ENCODE results near the gene DNAH10.

DNAH10 gene

DNA sequence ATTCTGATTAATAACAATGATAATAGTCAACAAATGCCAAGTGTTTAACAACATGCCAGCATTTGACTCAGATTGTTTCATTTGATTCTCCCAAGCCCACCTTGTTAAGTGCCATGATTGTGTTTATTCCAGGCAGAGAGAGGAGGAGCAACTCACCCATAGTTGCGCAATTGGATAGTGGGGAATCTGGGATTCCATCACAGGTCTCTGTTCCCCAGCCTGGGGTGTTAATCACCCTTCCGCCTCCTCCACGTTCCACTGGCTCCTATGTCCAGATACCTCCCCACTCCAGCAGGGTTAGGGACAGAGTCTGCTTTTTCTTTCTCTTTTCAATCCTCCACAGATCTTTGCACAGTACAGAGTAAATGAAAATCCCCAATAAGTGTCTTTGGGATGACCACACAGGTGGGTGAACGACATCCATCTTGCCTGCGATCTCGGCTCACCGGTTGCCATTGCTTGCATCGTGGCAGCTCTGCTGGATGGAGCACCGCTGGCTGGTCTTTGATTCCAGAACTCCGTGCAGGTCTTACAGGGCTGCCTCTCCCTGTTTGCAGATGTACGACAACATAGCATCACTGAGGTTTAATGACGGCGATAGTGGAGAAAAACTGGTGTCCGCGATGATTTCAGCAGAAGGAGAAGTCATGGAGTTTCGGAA lies 78.8 kb downstream of the DNAH10 start:
- DNase-seq (ENCODE audit: low read depth, low spot score), result no peak

DNA sequence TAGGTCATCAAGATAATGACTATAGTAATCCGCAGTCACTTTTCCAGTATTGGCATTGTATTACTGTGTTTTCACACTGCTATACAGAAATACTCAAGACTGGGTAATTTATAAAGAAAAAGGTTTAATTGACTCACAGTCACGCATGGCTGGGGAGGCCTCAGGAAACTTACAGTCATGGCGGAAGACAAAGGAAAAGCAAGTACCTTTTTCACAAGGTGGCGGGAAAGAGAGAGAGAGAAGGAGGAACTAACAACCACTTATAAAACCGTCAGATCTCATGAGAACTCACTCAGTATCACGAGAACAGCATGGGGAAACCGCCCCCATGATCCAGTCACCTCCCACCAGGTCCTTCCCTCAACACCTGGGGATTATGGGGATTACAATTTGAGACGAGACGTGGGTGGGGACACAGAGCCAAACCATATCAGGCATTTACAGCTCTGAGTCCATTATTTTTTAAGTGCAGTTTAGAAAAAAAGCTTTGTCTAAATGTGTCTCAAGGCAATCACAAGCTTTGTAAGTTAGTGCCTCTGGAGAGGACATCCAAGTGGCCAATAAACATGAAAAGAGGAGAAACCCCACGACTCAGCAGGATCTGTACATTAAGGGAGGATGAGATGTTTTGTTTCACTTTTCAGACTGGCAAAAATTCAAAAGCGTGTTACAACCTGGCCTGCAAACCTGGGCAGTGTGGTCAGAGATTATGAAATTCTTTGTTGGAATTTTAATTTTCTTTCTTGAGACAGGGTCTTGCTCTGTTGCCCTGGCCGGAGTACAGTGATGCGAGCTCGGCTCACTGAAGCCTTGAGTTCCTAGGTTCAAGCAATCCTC lies 82.0 kb downstream of the DNAH10 start:
- no peak for DNase-seq (ENCODE audit: low read depth, low spot score)

DNA sequence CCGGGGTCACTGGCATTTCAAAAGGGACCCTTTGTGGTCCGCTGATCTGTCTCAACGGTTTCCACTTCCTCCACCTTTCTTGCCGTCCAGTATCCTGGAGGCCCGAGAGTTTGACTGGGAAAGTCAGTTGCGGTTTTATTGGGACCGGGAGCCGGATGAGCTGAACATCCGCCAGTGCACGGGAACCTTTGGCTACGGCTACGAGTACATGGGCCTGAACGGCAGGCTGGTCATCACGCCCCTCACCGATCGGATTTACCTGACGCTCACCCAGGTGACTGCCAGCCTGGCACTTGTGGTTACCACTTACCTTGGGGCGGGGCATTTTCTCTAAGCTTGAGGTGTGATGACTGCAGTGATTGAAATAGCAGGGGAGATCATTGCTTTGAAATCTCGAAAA lies 83.8 kb downstream of the DNAH10 start:
- no peak for DNase-seq (ENCODE audit: low read depth, low spot score)

DNA sequence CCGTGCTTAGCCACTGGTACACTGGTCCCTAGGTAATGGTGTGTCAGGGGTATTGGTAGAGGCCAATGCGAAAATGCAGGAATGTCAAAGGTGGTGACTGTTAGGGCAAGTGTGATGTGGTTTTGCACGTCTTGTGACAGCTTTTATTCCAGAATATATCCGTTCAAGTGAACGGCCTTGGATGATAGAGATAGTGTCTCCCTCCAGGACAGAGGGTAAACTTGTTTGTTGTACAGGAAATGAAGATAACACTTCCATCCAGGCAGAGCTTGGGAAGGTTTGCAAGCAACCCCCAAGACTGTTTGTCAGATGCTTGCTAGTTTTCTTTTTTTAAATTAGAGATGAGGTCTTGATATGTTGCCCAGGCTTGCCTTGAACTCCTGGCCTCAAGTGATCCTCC lies 84.2 kb downstream of the DNAH10 start:
- DNase-seq (ENCODE audit: low read depth, low spot score), result no peak

DNA sequence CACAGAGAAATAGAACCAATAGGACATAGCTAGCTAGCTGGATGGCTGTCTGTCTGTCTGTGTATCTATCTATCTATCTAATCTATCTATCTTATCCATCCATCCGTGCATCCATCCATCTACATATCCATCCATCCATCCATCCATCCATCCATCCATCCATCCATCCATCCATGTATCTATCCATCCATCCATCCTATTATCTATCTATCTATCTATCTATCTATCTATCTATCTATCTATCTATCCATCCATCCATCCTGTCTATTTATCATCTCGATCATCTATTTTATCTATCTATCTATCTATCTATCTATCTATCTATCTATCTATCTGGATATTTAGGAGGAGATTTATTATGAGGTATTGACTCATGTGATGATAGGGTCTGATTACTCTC lies 84.9 kb downstream of the DNAH10 start:
- DNase-seq (ENCODE audit: low read depth, low spot score), result no peak

DNA sequence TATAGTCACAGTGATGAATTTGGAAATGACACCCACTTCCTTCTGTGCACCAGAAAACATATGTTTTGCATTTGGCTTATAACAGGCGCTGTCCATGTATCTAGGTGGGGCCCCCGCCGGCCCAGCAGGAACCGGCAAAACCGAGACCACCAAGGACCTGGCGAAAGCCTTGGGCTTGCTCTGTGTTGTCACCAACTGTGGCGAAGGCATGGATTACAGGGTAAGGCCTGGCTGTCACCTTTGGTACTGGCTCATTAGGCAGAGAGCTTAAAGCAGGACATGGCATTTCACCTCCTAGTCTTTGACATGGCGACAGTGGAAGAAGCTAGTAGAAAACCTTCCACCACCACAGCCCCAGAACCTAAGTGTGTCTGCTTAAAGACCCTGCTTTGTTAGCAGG lies 85.8 kb downstream of the DNAH10 start:
- DNase-seq (ENCODE audit: low read depth, low spot score), result no peak

DNA sequence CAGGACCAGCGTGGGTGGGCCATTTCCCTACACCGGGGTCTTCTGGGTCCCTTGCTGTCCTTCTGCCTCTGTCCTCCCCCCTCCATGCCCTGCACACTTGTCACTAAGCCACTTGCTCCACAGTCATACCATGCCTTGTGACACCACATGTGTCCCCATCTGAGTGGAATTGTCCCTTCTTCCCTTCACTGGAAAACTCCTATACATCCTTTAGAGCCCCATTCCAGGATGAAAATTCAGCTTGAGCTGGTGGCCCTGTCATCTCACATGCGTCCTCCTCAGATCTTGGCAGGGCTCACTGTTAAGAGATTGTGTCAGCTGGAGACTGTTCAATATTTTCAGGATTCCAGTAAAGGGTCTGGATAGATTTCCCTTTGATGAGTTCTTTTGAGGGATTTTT lies 87.4 kb downstream of the DNAH10 start:
- no peak for DNase-seq (ENCODE audit: low read depth, low spot score)

DNA sequence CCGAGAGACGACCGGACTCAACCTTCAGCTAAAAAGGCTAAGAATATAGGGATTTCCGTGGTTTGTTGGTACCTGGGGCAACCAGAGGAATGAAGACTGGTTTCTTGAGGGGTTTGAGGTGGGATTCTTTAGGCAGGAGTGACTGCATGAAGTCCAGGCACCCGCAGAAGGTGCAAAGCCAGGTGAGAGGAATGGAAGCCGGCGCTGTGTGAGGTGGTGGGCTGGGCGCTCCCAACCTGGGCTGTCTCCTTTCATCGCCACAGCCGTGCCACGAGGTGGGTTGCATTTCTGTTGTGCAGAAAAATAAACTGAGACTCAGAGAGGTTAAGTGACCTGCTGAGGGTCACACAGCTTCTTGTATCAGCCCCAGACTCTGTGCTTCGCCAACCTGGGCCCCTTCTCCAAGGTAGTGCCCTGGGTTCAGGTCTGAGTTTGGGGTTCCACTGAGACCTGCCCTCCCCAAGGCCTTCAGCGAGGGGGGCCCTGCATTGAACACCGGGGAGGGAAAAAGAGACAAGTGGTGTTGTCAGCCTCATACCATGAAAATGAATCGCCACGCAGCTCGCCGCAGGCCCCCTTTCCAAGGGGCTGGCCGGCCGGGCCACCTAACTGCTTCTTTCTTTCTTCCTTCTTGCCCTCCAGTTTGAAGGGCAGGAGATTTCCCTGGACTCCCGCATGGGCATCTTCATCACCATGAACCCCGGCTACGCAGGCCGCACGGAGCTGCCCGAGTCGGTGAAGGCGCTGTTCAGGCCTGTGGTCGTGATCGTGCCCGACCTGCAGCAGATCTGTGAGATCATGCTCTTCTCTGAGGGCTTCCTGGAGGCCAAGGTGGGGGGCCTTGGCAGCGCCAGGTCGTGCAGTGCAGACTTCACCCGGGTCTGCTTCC lies 88.4 kb downstream of the DNAH10 start:
- no peak for DNase-seq (ENCODE audit: low read depth, low spot score)

DNA sequence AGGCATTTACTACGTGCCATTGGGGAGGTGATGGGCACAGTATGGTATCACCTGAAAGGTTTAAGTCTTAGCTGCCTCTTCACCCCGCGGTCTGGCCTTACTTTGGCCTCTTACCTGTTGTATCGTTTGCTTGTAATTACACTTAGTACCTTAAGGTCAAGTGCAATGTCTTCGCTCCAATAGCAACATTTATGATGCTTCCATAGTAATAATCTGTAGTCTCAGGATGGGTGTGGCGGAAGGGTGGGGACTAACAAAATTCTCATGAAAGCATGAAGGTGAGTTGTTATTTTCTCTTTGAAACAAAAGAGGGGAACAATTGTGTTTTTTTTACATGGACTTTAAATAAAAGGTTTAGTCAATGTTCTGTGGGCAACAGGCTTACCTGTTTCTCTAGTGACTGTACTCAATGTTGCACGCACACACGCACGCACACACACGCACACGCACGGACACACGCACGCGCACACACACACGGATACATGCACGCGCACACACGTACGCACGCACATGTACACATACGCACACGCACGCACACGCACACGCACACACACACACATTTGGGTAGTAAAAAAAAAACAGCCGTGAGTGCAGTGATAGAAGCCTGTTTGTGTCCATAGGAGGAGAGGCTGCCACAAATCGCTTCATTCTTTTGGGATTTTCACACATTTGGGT lies 91.4 kb downstream of the DNAH10 start:
- DNase-seq (ENCODE audit: low read depth, low spot score), result no peak

DNA sequence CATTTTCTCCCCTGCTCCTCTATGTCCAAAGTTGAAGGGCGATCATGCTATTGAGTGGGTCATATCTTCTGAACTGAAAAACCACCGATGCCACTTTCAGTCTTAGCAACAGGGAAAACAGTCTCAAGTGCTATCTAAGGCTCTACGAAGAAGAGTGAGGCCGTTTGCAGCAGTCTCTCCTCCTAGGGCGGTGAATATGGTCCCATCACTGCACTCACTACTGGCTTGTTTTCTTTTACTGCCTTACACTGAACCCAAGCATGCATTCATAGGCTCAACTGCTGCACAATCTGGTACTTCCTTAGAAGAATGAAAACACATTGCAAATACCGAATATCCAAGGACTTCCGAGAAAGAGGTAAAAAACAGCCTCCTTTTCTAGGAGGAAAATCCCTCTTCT lies 92.1 kb downstream of the DNAH10 start:
- no peak for DNase-seq (ENCODE audit: low read depth, low spot score)

DNA sequence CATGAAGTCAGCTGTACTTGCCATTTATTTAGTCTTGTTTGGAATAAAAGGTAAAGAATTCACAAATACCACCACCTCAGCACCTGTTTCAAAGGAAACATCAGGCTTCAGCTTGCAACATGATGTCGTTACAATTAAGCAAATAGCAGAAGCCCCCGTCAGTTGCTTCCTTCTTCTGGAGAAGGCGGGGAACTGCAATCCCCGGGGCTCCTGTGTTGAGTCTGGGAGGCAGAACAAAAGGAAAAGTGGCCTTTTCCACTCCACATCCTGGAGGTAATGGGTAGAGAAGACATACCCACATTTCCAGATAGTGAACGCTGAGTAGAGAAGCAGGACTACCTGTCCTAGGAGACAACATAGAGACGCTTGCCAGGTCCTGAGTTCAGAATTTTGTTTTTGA lies 92.8 kb downstream of the DNAH10 start:
- no peak for DNase-seq (ENCODE audit: low read depth, low spot score)

DNA sequence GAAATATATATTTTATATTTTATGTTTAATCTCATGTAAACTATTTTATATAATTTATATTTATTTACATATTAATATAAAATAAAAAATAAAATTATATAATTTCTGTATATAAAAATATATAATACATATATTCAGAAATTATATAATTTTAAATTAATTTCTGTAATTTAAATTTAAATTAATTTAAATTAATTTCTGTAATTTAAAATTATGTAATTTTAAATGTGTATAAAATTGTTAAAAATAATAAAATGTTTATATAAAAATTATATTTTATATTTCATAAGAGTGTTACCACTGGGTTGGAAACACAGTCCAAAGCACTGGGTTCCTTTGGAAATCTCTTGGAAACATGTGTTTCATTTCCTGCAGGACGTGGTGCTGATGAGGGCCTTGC lies 94.6 kb downstream of the DNAH10 start:
- DNase-seq (ENCODE audit: low read depth, low spot score), result no peak

DNA sequence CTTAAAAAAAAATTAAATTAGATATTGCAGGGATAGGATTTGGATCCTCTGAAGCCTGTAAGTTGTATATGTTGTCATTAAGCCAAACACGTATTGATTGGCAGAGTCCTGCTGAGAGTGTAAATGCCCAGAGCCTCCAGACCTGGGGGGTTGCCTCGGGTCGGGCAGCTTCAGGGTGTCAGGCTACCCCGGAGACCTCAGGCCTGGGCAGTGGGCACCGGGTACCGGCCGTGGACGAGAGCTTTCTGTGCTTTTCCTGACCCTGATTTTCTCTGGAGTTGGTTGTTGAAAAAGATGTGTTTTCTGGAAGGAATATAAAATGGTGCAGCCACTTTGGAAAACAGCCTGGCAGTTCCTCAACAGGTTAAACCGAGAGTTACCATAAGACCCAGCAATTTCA lies 96.1 kb downstream of the DNAH10 start:
- DNase-seq (ENCODE audit: low read depth, low spot score), result no peak

DNA sequence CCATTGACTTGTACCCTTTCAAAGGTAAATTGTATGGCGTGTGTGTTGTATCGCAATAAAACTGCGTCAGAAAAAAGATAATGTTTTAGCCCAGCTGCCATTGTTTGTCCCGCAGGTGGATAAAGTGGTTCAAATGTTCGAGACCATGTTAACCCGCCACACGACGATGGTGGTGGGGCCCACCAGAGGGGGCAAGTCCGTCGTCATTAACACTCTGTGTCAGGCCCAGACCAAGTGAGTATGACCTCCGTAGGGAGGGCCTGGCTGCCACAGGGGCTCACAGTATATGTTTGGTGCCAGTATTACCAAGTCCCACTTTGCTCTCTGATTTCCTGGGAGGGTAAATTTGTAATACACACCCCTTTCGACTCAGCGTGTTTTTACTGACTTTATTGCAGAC lies 96.9 kb downstream of the DNAH10 start:
- DNase-seq (ENCODE audit: low read depth, low spot score), result no peak

DNA sequence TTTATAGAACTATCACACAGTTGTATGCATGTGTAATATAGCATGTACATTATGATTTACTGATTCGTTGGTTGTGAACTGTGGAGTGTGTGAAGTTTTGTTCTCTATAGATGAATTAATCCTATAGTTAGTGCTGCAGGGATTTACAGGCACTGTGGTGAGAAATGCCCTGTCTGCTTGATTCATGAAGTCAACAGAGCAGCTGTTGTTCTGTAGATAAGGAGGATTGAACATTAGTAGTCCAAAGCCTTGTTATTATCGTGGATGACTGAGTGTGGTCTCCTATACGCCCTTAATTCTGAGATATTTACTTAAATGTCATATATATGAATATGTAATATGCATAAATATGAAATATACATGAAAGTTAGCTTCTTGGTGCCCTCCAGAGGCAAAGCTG lies 98.3 kb downstream of the DNAH10 start:
- DNase-seq (ENCODE audit: low read depth, low spot score), result no peak

DNA sequence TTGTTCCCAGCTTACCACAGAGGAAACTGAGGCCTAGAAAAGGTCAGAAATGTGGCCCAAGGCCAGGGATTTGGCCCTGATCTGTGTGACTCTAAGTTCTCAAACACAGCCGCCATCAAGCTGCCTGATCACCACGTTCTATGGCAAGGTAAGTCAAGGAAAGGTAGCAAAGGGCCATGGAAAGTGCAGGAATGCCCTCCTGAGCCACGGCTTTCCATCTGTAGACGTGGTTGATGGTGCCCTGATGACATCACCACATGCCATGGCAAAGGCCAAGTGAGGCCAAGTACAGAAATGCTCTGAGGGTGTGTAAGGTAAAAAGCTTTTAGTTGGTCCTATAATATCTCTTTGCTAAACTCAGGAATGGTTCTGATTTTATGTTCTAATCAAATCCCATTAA lies 99.3 kb downstream of the DNAH10 start:
- no peak for DNase-seq (ENCODE audit: low read depth, low spot score)

DNA sequence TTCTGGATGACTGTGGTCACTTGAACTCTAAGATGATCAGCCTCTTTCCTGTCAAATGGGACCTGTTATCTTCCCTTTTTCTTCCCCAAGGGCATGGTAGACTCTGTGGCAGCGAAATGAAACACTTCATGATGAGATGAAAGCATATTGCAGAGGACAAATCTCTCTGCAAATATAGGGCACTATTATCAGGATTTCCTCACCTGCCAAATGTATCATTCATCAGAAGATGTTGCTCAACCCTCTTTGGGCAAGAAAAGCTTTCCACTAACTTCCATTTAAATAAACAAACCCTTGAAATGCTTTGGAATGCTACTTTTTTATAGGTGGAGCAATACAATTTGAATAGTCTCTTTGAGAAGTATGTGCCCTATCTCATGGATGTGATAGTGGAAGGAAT lies 105.0 kb downstream of the DNAH10 start:
- DNase-seq (ENCODE audit: low read depth, low spot score), result no peak

DNA sequence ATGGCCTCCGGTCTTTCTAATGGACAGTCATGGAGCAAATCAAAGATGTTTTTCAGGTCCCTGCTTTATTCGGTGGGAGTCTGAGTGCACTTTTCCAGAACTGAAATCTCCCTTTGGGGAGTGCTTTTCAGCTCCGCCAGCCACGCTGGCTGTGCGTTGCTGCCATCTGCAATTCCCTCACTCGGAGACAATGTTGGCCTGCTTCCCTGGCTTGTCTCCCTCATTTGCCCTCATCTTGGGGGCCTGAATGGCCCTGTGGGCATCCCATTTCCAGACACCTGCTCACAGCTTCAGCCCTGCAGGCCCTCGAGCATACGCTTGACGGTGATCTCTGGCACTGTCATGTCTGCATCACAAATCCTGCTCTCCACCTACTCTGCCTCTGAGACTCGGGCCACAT lies 106.7 kb downstream of the DNAH10 start:
- DNase-seq (ENCODE audit: low read depth, low spot score), result no peak

DNA sequence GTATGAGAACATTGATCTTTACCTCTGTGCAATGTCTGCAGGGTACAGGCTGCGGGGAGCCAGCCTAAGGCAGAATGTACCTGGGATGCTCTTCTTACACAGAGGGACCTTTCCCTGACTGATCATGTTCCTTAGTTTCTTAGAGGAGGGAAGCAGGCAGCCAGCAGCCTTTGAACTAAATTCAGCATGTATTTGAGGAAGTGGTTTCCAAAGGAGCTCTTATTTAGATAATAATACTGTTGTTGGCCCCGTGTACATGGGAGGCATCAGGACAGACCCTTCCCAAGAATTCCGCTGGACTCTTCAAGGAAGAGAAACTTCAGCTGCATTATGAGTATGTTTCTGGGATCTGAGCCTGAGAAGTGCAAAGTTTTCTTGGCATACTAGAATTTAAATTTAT lies 111.7 kb downstream of the DNAH10 start:
- no peak for DNase-seq (ENCODE audit: low read depth, low spot score)

DNA sequence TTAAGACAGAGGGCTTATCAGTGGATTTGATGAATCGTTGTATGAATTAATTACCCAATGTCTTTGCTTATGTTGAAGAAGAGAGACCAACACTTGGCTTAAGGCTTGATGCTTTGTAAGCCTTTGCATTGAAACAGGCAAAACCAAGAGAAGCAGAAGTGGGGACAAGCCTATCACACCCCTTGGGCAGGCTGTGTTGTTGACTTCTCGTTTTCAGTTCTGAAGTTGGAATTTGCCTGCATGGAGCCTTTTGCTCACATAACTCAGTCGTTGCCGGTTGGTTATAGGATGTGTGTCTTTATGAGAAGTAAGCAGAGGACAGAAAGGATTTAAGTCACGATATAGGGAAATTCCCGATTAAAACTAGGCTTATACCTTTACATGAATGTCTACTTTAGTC lies 115.9 kb downstream of the DNAH10 start:
- no peak for DNase-seq (ENCODE audit: low read depth, low spot score)

DNA sequence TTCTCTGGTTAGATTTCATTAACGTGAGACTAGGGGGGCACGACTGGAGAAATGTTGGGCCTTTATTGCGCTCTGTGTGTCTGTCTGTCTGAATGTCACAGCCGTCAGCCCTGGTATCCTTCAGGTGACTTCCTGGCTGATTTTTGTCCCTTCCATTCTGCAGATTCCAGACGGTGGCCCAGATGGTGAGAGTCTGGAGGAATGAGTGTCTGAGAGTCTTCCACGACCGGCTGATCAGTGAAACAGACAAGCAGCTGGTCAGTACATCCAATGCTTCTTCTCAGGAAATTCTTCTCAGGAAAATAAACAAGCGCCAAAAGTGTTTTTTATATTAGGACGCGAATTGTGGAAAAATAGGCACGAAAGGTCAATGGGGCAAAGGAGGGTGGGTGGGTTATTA lies 117.0 kb downstream of the DNAH10 start:
- DNase-seq (ENCODE audit: low read depth, low spot score), result no peak

DNA sequence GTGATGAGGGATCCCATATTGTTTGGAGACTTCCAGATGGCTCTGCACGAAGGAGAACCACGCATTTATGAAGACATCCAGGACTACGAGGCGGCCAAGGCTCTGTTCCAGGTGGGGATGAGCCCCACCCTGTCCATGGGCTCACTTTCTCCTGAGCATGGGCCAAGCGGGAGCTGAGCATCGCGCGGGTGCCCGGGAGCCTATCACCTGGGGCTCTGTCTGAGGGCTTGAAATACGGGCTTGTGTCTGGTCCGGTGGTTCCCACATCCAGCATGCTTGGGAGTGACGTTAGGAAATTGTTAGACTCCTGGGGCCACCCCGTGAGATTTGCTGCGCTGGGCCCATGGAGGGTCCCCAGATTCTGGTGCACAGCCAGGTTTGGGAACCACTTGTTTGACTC lies 117.6 kb downstream of the DNAH10 start:
- no peak for DNase-seq (ENCODE audit: low read depth, low spot score)

All from activated CD4-positive, CD25-positive, alpha-beta regulatory T cell treated with anti-CD3 and anti-CD28 coated beads, Interleukin-2, amount 50 U/mL, for 16 hours (primary cell).